Measurements from ENCODE around the gene CHCHD6.

- no peak for TF ChIP-seq CTCF (conservative IDR thresholded peaks at IDR 0.05; ENCODE audit: low read depth, low read length)
- no peak for TF ChIP-seq EZH2 (IDR thresholded peaks at IDR 0.05; ENCODE audit: low read length, unreplicated experiment)
Measured at GRCh38 chr3:126970921-126971320, 266.9 kb downstream of the CHCHD6 start.

Data from PC-3 (cell line).